Sigmoid colon (tissue), 4 donors: ENCODE measurements around the gene ENDOG.

Source experiments
- CTCF ChIP-seq, 4 experiments: fragments of 450-650 bp in 3 of 4; fragments of 200-600 bp in 1 of 4; IDR thresholded peaks; one replicate each; pipeline ENCODE4 v1.5.1; 2016 to 2019; ENCODE audit warnings: antibody characterized with exemption in 4 of 4, mild to moderate bottlenecking in 3 of 4, moderate library complexity in 2 of 4
- EP300 ChIP-seq, 4 donors: sonication (generic); formaldehyde crosslinking; IDR thresholded peaks; one replicate each; pipeline ENCODE4 v1.6.1; 2017; ENCODE audit warnings: antibody characterized with exemption in 4 of 4
- POLR2A ChIP-seq, 2 donors: fragments of 450-650 bp; IDR thresholded peaks; one replicate each; pipeline ENCODE4 v1.6.1; 2016; ENCODE audit warnings: antibody characterized with exemption in 2 of 2, mild to moderate bottlenecking in 2 of 2, moderate library complexity in 2 of 2
- POLR2AphosphoS5 ChIP-seq, 4 donors: sonication (generic); formaldehyde crosslinking; IDR thresholded peaks; one replicate each; pipeline ENCODE4 v1.6.1; 2017; ENCODE audit warnings: antibody characterized with exemption in 4 of 4

DNA sequence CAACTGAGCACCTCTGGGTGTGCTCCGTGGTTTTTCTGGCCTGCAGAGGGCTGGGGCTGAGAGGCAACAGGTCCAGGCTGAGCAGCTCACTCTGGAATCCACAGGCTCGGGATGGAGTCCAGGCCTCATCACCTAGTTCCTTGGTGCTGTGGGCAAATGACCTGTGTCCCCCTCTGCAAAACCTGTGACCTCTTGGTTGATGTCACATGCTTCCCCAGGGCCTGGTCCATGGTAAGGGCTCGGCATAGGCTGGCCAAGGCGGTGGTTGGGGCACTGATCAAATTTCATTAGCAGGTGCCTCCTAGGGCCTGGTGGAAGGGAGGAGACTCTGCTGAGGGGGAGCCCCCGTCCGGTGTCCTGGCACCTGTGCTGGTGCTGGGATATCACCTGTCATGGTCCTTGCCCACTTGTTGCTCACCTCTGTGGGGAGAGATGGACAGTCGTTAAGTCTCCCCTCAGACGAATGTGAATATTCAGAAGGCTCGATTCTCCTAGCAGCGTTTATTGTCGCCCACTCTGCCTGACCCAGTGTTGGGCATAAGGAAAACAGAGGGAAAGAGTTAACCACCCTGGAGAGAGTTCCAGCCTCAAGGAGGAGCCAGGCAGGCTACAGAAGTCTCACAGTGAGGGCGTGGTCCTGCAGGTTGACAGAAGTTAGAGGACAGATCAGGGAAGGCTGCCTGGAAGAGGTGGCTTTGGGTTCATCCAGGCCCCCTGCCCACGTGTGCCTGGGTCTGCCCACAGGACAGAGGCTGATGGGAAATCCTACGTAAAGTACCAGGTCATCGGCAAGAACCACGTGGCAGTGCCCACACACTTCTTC lies 3.5 kb downstream of the ENDOG start:
- TF ChIP-seq CTCF (IDR thresholded peaks at IDR 0.05) = no peak
- TF ChIP-seq POLR2AphosphoS5 (IDR thresholded peaks at IDR 0.05) = no peak
- no peak for TF ChIP-seq POLR2A (IDR thresholded peaks at IDR 0.05)
- TF ChIP-seq EP300 (IDR thresholded peaks at IDR 0.05) = no peak
